ENCODE results near the gene TCIRG1.

Gene TCIRG1

DNA sequence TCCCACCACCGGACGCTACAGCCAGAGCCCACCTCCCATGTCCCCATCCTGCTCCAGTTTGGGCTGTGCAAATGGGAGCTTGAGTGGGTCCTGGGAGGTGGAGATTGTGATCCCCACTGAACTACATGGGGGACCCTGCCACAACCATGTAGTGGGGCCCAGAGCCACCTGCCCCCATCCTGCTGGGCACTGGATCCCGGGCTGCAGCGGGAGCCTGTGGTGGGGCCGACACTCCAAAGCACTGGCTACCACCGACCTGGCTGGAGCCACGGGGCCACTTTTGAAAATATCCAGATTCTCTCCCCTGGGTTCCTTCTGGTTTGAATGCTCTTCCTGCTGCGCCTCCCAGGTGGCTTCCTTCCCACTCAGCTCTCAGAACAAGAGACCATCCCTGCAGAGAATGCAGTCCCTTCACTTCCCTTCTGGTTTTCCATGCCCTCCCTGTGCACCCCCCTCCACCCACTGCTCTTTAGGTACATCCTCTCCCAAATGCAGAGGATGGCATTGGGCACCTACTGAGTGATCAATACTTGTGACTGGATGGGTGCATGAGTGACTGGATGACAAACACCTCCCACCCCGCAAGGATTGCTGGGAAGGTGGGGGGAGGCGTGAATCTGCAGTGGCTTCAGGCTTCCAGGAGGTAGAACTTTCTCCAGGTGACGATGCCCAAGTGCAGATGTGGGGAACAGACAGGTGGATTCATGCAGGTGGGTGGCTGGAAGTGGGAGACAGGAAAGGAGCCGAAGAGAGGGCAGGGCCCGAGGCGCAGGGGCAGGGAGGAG, 34.1 kb upstream of the TCIRG1 start:
- no peak for DNase-seq

DNA sequence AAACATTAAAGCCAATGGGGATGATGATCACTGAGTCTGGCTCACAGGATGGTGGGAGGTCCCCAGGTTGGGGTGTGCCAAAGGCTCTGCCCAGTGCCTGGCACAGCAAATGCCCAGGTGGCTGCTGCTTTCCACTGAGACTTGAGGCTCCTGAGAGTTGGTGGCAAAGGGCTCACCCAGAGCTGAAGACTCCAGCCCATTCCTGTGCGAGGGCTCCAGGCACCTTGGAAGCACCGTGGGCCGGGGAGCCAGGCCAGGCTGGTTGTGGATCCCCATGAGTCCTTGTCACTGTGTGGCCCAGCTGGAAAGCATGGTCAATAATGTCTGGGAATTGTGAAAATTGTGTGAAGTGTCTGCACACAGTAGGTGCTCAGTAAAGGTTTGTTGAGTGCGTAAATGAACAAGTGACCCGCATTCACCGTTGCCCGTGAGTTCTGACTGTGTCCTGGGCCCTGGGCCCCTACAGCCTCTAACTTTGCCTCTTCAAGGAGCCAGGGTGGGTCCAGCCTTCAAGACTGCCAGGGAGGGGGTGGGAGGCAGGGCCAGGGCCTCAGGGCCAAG, 32.1 kb upstream of the TCIRG1 start:
- DNase-seq: no peak

DNA sequence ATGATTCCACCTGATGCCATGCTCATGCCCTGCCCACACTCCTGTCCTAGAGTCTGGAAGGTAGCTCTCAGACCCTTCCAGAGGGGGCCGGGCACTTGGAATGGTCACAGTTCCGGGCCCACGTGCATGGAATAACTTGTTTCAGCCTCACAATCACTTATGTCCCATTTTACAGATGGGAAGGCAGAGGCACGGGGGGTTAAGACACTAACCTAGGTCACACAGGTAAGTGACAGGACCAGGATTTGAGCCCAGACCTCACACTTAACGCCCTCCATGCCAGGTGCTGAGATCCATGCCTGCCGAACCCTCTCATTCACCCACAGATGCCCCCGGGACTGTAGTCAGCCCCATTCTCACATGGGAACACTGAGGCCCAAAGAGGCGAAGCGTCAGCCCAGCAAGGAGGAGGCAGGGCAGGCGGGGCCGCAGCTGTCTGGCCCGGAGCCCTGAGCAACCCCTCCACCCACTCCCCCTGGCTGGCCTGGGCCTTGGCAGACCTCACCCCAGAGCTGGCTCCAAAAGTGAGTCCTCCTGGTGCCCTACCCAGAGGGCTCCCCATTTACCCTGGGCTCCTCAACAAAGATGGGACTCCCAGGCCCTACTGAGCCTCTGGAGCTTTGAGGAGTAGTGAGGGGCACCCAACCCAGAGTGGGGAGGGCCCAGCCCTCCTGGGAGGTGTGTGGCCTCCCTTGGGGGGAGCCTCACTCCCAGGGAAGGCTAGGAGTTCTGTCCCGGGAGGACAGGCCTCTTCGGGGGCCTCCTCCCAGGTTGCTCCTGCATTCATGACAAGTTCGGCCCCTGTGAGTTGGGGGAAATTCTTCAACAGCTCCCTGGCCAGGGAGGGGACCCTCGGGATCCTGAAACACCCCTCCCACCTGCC, 31.1 kb upstream of the TCIRG1 start:
- DNase-seq: no peak

DNA sequence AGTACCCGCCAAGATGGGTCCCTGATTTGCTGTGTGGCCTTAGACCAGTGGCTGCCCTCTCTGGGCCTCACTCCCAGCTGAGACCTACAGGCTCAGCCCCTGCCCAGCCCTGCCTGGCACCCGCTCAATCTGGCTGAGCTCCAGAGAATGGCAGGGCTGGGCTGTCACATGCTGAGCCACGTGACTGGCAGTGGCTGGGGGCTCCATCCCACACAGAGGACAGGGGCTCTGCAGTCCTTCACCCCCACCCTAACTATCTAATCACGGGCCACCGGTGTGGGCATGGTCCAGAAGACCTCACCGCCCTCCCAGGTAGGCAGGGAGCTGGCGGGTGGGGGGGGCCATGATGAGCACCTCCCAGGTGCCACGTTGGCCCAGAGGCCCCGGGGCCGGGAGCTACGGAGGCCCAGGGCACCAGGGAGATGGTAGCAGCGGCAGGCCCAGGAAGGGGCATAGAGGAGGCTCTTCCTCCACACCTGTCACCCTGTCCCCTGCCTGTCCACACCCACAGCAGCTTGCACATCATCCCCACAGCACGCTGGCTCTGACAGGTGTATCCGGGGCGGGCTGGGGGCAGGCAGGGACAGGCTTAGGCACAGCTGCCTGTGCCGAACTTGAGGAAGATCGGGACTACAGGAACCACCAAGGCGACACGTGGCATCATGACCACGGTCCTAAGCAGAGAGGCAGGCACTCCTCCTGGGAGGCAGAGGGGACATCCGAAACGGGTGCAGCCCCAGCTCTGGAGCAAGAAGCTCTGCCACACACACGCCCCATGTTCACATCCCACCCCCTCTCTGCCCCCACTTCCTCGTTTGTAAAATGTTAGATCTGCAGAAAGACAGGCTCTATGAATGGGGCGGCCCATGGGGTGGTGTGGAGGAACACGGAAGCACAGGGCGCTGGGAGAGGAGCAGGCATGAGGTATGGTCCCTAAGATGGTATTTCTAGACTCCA, 30.2 kb upstream of the TCIRG1 start:
- no peak for DNase-seq

DNA sequence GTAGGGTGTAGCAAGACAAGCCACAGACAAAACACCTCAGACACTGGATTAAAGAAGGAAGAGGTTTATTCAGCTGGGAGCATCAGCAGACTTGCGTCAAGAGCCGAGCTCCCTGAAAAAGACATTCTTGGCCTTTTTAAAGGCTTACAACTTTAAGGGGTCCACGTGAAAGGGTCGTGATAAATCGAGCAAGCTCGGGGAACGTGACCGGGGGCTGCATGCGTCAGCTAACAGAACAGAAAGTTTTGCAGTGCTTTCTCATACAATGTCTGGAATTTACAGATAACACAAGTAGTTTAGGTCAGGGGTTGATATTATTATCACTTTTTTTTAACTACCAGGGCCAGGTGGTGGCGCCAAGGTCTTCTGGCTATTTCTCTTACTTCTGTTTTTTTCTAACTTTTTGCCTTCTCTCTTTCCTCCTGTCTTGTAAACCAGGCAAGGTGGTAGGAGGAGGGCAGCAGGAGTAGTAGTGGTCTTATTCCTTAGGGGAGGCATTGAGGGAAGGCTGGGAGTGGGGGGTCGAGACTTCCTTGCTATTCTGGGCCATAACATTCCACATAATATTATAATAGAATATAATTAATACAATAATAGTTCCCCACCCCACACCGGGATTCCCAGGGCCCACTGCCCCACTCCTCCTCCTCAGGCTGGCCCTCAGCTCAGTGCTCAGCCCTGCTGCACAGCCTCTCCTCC, 29.3 kb upstream of the TCIRG1 start:
- DNase-seq: no peak

DNA sequence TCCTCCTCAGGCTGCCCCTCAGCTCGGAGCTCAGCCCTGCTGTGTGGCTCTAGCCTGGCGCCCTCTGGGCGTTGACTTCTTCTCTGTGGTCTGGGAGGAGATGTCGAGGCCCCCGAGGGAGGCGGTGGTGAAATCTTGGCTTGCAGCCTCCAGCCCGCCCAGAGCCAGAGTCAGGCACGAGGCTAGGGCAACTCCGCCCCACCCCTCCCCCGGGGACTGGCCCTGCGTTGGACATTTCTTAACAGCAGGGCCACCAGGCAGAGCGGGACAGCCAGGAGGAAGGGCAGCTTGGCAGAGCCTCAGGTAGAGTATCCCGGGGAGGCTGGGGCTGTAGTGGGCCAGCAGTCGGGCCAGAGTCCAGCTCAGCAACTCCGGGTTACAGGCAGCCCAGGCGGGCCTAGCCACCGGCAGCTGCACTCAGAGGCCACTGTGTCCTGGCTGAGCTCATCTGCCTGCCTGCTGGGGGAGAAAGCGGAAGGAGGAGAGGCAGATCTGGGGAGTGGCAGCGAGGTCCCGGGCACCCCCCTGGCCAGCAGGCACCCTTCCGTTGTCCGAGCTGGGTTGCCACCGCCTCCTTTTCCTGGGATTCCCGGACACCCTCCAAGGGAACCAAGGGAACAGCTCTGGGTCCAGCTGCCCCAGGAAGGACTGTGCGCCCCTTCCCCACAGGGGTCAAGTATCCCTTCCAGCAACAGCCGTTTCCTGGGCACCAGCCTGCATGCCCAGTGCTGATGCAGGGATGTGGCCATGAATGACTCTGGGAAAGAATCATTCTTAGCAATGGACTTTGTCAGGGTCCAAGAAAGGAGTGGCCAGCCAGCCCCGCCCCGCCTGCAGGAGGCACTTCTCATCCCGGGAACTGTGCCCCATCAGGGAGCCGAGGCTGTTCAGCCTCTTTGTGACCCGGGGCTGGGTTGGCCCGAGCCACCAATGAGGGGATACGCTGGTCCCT, 28.5 kb upstream of the TCIRG1 start, which contains the start of gene ALDH3B1:
Gene ALDH3B1, plus strand, starts transcription at position 238 of the 952 bp plus-strand sequence. CDS start 4,971 bp downstream, outside the sequence.
- peak; percentile 19 for DNase-seq

DNA sequence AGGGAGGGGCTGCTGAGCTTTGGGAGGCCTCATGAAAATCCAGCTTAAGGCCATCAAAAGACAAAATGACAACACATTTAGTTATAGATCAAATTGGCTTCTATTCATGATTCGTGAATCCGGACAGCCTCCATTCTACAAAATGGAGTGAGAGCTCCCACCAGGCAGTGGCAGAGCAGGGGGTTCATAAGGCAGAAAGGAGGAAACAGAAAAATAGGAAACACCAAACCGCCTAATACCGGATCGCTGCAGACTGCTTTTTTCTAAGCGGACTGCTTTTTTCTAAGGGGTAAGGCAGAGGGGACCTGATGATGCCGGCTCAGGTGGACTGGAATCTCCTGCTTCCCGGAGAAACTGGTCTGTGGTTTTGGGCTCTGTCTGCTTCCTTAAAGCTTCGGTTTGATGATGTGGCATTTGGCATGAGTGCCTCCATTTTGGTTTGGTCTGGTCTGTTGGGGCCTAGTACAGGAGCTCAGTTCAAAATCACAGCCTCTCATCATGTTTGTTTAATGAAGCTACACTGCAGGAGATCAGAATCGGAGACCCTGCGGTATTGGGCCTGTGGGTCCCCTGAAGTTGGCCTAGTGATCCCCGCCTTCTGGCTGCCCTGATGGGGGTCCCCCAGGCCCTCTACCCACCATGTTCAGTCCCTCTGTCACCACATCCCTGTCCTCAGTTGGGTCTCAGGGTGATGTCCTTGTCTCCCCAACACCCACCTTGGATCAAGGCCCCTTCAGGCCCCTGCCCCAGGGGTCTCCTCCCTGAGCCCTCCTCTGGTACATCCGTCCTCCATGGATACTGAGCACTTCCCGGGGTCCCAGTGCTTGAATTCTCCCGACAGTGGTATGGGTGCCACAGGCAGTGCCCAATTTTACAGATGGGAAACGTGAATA, 27.5 kb upstream of the TCIRG1 start:
- DNase-seq: no peak

DNA sequence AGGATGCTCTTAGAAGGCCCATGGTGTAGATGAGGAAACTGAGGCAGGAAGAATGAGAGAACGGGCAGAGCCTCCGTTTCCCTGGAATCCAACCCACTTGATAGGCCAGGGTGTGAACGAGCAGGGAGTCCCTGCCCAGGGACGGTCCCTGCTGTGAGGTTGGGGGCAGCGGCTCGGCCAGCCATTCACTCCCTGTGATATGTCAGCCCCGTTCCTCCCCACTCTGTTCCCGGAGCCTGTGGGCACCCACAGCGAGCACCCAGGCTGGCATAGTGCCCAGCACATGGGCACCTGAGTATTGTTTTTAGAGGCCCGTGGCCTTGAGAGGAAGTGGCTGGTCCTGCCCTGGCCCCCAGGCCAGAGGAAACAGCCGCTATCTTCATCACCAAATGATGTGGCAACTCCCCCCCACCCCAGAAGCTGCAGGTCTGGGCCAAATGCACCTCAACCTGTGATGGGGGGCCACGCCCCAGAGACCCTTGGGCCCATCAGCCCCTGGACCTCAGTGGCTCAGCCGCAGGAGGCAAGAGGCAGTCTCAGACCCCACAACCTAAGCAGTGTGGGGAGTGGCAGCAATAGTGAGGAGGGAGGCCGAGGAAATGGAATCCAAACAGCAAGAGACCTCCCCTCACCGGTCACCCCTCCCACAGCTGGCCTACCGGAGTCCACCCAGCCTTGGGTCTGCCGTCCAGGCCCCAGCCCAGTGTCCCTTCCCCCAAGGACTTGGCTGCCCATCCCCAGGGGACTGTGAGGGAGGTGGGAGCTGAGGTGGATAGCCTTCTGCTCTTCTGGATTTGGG, 26.6 kb upstream of the TCIRG1 start:
- no peak for DNase-seq

DNA sequence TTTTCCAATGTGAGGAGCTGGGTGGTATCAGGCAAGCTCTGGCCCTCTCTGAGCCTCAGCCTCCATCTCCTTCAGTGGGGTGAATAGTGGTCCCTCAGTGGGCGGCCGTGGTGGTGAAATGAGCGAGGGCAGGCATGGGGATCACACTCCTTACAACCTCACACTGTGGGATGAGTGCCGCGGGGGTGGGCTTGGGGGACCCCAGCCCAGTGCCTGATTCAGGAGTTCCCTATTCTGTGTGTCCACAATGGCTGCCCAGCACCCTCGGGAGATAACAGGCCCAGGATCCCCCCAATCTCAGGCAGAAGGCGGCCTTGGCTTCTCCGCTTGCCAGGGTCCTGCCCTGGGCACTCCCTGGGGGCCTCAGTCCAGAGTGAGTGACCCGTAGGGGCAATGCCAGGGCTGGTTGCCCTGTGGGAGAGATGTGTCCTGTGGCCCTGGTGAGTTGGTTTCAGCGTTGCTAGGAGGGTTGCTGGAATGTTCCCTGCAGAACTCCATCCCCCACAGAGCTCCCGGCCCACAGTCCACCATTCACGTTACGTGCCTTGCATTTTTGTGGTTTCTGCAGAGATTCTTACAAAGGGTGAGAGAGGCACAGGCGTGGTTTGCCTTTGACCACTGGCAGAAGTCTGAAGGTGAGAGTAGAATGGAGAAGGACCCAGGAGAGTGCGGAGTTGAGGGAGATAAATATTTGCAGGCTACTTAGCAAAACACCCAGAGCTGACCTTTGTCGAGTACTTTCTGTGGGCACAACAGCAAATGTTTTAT, 25.8 kb upstream of the TCIRG1 start:
- no peak for DNase-seq

DNA sequence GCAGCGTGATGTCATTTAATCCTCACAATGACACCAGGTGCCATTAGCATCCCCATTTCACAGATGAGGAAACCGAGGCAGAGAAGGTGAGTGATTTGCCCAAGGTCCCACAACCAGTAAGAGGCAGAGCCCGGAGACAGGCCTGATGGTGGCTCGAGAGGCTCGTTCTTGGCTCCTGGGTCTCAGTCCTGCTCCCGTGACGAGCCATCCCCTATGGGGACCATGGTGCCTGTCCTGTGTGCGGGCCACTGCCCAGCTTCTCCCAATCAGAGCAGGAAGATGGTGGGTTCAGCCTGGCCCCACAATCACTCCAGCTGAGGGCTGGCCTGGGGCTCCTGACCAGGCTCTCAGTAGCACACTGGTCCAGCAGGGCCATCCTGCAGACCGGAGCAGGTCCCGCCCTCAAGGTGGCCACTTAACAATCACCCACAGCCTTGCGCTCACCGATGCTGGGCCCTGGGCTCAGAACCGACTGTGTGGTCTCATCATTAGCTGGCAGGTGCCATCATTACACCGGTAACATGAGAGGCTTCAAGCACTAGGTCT, 25.1 kb upstream of the TCIRG1 start:
- no peak for DNase-seq

DNA sequence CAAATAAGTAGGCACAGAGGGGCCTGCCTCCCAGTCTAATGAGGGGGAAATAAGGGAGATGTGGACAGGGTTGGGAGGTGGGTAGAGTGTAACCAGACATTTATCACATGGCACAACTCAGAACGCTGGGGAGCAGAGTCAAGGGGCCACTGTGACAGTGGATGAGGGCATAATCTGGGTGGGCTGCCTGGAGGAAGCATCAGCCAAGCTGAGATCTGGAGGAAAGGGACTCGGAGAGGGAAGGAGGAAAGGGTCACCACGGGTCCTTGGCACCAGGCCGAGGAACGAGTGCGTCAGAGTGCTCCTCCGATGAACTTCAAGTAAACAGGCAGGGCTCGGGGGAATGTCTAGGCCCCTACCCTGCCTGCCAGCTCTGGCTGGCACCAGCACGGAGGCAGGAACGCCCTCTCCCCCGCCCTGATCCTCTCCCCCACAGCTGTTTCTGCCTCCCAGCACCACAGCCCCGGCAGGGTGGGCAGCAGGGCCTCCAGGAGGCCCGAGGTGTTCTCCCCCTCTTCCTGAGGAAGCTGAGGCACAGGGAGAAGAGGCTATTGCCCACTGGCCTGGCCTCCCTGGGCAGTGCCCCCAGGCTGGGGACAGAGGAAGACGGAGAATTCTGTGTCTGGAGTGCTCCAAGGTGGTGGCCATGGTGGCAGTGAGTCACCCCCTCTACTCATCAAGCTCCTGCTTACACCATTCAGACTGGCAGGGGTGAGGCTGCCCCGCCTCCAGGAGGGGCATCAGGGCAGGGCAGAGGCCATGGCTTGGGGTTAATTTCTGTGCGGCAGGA, 24.5 kb upstream of the TCIRG1 start:
- no peak for DNase-seq

DNA sequence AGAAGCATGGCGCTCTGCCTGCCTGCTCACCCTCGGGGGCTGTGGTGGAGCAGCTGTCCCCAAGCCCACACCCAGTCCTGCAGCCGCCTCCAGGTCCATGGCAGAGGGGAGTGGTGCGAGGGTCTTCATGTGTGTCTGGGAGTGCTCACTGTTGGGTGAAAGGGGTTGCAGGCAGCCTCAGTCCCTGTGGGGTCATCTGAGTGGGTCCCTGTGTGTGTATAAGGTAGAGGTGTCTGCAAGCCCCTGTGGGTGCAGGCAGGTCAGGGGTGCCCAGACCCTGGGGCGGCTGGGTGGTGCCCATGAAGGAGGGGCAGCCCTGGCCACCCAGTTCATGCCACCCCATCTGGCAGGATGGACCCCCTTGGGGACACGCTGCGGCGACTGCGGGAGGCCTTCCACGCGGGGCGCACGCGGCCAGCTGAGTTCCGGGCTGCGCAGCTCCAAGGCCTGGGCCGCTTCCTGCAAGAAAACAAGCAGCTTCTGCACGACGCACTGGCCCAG, 23.8 kb upstream of the TCIRG1 start:
- no peak for DNase-seq

DNA sequence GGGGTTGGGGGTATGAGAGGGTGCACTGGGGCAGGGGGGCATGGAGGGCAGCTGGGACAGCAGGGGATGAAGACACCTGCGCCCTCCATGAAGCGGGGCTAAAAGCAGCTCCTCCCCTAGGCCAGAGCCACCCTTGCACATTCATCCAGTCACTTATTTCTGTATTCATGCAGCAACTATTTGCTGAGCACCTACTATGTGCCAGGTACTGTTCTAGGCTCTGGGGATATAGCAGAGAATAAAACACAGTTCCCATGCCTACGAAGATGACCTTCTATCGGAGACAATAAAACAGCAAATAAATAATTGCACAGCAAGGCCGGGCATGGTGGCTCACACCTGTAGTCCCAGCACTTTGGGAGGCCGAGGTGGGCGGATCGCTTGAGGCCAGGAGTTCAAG, 23.4 kb upstream of the TCIRG1 start:
- no peak for DNase-seq

DNA sequence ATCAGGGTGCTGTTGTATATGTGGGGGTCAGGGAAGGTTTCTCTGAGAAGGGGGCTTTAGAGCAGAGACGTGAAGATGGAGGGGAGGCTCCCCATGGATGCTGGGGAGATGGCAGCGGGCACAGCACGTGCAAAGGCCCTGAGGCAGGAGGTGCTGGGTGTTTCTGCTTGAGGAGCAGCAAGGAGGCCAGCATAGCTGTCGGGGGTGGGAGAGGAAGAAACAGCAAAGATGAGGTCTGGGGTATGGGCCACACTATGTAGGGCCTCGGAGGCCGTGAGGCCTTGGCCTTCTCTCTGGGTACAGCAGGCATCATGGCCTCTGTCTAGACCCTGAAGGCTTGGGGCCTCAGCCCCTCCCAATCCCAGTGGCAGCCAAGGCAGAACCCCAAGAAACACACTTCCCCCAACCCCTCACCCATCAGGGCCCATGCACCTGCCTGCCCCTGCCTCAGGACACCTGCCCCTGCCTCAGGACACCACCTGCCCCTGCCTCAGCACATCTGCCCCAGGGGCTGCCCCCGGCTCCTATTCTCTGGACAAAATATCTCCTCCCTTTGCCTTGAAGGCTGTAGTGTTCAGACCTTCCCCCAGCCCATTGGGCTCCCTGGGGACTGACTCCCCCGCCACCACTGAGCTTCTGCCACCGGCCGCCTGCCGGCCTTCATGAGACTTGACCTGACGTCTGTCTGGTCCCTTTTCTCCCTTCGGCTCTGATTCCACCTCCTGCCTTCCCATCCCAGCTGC, 22.5 kb upstream of the TCIRG1 start:
- DNase-seq: no peak

DNA sequence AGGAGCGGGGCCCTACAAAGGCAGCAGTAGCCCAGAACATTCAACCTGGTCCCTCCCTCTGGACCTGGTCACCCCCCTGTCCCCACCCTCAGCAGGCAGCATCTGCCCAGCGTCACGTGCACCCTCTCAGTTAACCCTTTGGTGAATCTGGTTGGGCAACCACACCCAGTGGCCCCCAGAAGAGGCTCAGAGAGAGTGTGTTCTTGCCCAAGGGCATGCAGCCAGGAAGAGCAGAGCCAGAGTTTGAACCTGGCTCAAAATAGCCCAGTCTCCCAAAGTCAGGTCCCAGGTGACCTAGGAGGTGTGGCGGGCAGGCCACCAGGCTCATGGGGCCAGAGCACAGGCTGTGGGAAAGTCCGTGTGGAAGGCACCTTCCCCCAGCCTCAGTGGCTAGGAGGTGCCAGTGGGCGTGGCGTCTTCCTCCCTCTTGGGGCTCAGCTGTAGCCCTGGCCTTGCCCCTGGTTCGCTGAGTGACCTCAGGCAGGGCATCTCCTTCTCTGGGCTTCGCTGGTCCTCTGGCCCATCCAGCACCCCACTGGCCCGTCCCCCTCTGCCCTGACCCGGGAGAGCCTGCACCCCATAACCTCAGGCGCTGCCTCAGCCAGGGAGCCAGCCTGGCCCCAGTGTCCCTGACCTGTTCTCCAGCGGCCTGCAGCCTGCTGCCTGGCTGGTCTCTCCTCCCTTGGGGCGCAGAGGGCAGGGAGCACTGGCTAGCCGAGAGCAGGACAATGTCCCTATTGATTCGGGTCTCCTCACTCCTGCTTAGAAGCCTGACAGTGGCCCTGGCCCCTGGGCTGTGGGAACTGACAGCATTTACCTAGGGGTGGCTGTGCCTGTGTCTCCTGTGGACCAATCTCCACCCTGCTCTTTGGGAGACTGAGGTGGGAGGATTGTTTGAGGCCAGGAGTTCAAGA, 21.7 kb upstream of the TCIRG1 start:
- no peak for DNase-seq
